A549 (cell line): ENCODE results near the gene DIAPH2.

Experiments
- FOXS1 ChIP-seq: fragments of 250-450 bp; sonication (Bioruptor Pico); IDR thresholded peaks from 2 replicates; pipeline ENCODE4 v1.5.0; 2020; ENCODE audit warnings: mild to moderate bottlenecking, moderate library complexity
- HDAC2 ChIP-seq: fragments of 200-600 bp; sonication (generic); IDR thresholded peaks from 2 replicates; pipeline ENCODE4 v1.6.1; 2016
- HOXA7 ChIP-seq: fragments of 250-450 bp; sonication (Bioruptor Pico); IDR thresholded peaks from 2 replicates; pipeline ENCODE4 v1.5.0; 2020; ENCODE audit warnings: mild to moderate bottlenecking, moderate library complexity
- MYC ChIP-seq: IDR thresholded peaks from 2 replicates; pipeline ENCODE4 v1.6.1; 2012; ENCODE audit warnings: mild to moderate bottlenecking, inconsistent platforms, low read length, improper control_type of control experiment, borderline replicate concordance
- POLR2AphosphoS2 ChIP-seq: conservative IDR thresholded peaks from 2 replicates; pipeline ENCODE4 v1.6.1; 2012; ENCODE audit warnings: low read length, improper control_type of control experiment, inconsistent platforms
- RAD21 ChIP-seq, 2 experiments: fragments of >200 bp in 1 of 2; sonication (Bioruptor Twin) in 1 of 2; formaldehyde crosslinking in 1 of 2; IDR thresholded peaks in 1 of 2; conservative IDR thresholded peaks in 1 of 2; 2 replicates in 1 of 2; 3 replicates in 1 of 2; pipeline ENCODE4 v1.6.1; 2012 to 2018; ENCODE audit warnings: inconsistent platforms in 1 of 2
- RFX5 ChIP-seq: fragments of 450-650 bp; IDR thresholded peaks from 2 replicates; pipeline ENCODE4 v1.7.1; 2014; ENCODE audit warnings: antibody characterized with exemption, mild to moderate bottlenecking, moderate library complexity
- SMC3 ChIP-seq: fragments of >200 bp; sonication (Bioruptor Twin); formaldehyde crosslinking; IDR thresholded peaks from 3 replicates; pipeline ENCODE4 v1.6.1; 2018; ENCODE audit warnings: inconsistent platforms
- SREBF2 ChIP-seq: fragments of 450-650 bp; IDR thresholded peaks from 2 replicates; pipeline ENCODE4 v1.6.1; 2014; ENCODE audit warnings: mild to moderate bottlenecking, moderate library complexity
- ZC3H11A ChIP-seq: fragments of 450-650 bp; IDR thresholded peaks from 2 replicates; pipeline ENCODE4 v1.6.1; 2014; ENCODE audit warnings: antibody characterized with exemption, mild to moderate bottlenecking
- TF ChIP-seq, protein P1 (sequence below): fragments of >200 bp; sonication (Bioruptor Twin); formaldehyde crosslinking; IDR thresholded peaks from 3 replicates; pipeline ENCODE4 v1.5.1; 2016
- TF ChIP-seq, protein P2 (sequence below): fragments of 250-450 bp; sonication (Bioruptor Pico); IDR thresholded peaks from 2 replicates; pipeline ENCODE4 v1.5.0; 2020; ENCODE audit warnings: low read depth, mild to moderate bottlenecking, moderate library complexity

- TF ChIP-seq ZC3H11A, result no peak
- TF ChIP-seq, protein P1, sequence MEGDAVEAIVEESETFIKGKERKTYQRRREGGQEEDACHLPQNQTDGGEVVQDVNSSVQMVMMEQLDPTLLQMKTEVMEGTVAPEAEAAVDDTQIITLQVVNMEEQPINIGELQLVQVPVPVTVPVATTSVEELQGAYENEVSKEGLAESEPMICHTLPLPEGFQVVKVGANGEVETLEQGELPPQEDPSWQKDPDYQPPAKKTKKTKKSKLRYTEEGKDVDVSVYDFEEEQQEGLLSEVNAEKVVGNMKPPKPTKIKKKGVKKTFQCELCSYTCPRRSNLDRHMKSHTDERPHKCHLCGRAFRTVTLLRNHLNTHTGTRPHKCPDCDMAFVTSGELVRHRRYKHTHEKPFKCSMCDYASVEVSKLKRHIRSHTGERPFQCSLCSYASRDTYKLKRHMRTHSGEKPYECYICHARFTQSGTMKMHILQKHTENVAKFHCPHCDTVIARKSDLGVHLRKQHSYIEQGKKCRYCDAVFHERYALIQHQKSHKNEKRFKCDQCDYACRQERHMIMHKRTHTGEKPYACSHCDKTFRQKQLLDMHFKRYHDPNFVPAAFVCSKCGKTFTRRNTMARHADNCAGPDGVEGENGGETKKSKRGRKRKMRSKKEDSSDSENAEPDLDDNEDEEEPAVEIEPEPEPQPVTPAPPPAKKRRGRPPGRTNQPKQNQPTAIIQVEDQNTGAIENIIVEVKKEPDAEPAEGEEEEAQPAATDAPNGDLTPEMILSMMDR, result no peak
- no peak for TF ChIP-seq SMC3
- no peak for TF ChIP-seq RFX5
- no peak for TF ChIP-seq HDAC2
- no peak for TF ChIP-seq RAD21 (conservative IDR thresholded peaks at IDR 0.05 in 1 of 2, IDR thresholded peaks at IDR 0.05 in 1 of 2)
- TF ChIP-seq HOXA7 (CRISPR knock-in tag), result no peak
- TF ChIP-seq, protein P2, sequence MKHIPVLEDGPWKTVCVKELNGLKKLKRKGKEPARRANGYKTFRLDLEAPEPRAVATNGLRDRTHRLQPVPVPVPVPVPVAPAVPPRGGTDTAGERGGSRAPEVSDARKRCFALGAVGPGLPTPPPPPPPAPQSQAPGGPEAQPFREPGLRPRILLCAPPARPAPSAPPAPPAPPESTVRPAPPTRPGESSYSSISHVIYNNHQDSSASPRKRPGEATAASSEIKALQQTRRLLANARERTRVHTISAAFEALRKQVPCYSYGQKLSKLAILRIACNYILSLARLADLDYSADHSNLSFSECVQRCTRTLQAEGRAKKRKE (CRISPR knock-in tag), result no peak
- TF ChIP-seq MYC, result no peak
- no peak for TF ChIP-seq FOXS1 (CRISPR knock-in tag)
- TF ChIP-seq POLR2AphosphoS2, result no peak
- no peak for TF ChIP-seq SREBF2
Observed at GRCh38 chrX:97401586-97402136, 717.0 kb downstream of the DIAPH2 start.
